ENCODE results near the gene PSMA7.

GRCh38 chr20:62128502-62128901, 14.7 kb downstream of the PSMA7 start:
- TF ChIP-seq CTCF (IDR thresholded peaks at IDR 0.05) (no peak), POLR2AphosphoS5 (IDR thresholded peaks at IDR 0.05) (no peak), POLR2A (IDR thresholded peaks at IDR 0.05) (no peak)

Data from stomach (tissue), 4 donors.